Gastrocnemius medialis (tissue), 4 donors: ENCODE data around the gene ALDH2. TPM values are rescaled to one million over a fixed set of nuclear protein-coding genes. Genes with fewer than 3 reads are reported as not detected.

Experiments used
- ATAC-seq, 2 donors: fragments of 150-250 bp; one replicate each; pipeline ENCODE4 v1.9.1; 2016
- DNase-seq, 2 donors: peaks; one replicate each; pipeline ENCODE4 v3.0.0-alpha.2; 2019
- H3K27ac ChIP-seq, 4 donors: fragments of 200-600 bp; sonication (generic); 1 replicate in 1 of 4; 2 replicates in 3 of 4; pipeline ENCODE4 v1.5.1; 2016 to 2018; ENCODE audit warnings: mild to moderate bottlenecking in 2 of 4, moderate library complexity in 1 of 4
- H3K27me3 ChIP-seq, 3 donors: fragments of 200-600 bp; sonication (generic) in 2 of 3; 1 replicate in 1 of 3; 2 replicates in 2 of 3; pipeline versions ENCODE4 v1.5.1 to v1.6.0; 2016 to 2019; ENCODE audit warnings: mild to moderate bottlenecking in 1 of 3, moderate library complexity in 1 of 3
- H3K36me3 ChIP-seq, 2 donors: fragments of 200-600 bp; sonication (generic) in 1 of 2; one replicate each; pipeline ENCODE4 v1.5.1; 2017 to 2018
- H3K4me1 ChIP-seq, 2 donors: fragments of 200-600 bp; sonication (generic) in 1 of 2; one replicate each; pipeline ENCODE4 v1.5.1; 2016 to 2017; ENCODE audit warnings: mild to moderate bottlenecking in 2 of 2
- H3K4me3 ChIP-seq, 4 donors: fragments of 200-600 bp; sonication (generic) in 3 of 4; 1 replicate in 1 of 4; 2 replicates in 3 of 4; pipeline ENCODE4 v1.5.1; 2016 to 2019; ENCODE audit warnings: mild to moderate bottlenecking in 2 of 4
- H3K9me3 ChIP-seq, 3 donors: fragments of 200-600 bp; sonication (generic) in 2 of 3; 1 replicate in 1 of 3; 2 replicates in 2 of 3; pipeline ENCODE4 v1.5.1; 2016 to 2019
- CTCF ChIP-seq, 5 experiments: fragments of 450-650 bp in 3 of 5; fragments of 200-600 bp in 2 of 5; sonication (generic) in 2 of 5; IDR thresholded peaks in 4 of 5; conservative IDR thresholded peaks in 1 of 5; 1 replicate in 4 of 5; 2 replicates in 1 of 5; pipeline ENCODE4 v1.5.1; 2016 to 2019; ENCODE audit warnings: antibody characterized with exemption in 5 of 5, mild to moderate bottlenecking in 3 of 5, moderate library complexity in 3 of 5
- POLR2A ChIP-seq, 2 donors: fragments of 450-650 bp; IDR thresholded peaks; one replicate each; pipeline ENCODE4 v1.6.1; 2017; ENCODE audit warnings: antibody characterized with exemption in 2 of 2, mild to moderate bottlenecking in 2 of 2, moderate library complexity in 2 of 2
- in situ Hi-C, 4 donors: fragments of 200-750 bp; cut with MboI; loops; one replicate each; pipeline versions ENCODE4 v1.15.0 to v1.8.0; 2017; ENCODE audit warnings: low sequenced_read_pairs in 4 of 4
- intact Hi-C: fragments of 100-400 bp; cut with DNase I; formaldehyde crosslinking; loops from one replicate; pipeline ENCODE4 v1.15.1; 2023; ENCODE audit warnings: low total_unique reads
- total RNA-seq, 4 donors: library from RNA; depleted of rRNA; stranded (reverse); fragments of >200 nt; gene quantifications; one replicate each; pipeline versions ENCODE4 v1.1.0 to v1.2.3, GENCODE V29; 2016

Gene ALDH2
- total RNA-seq, 4 donors from 2014 or later: 70.9 to 156 (median 89.9) TPM

- H3K4me1 ChIP-seq: peaks cover 20 to 22% of the 10 kb centered on the region in 2 donors
- H3K36me3 ChIP-seq: peaks cover 0 to 30% of the 10 kb centered on the region in 2 donors
- H3K4me3 ChIP-seq: no peak overlapping the region
- H3K9me3 ChIP-seq: no peaks in the 10 kb centered on the region
- ATAC-seq: no peak
- TF ChIP-seq CTCF (IDR thresholded peaks at IDR 0.05 in 4 of 5, conservative IDR thresholded peaks at IDR 0.05 in 1 of 5) (no peak), POLR2A (IDR thresholded peaks at IDR 0.05) (no peak)
- no peaks in the 10 kb centered on the region for H3K27me3 ChIP-seq
- in situ Hi-C loops: no loop called here
- intact Hi-C loops: no loop called here
- DNase-seq: no peak
- no peak overlapping the region for H3K27ac ChIP-seq
These were observed 13.9 kb downstream of the ALDH2 start for GRCh38 chr12:111780615-111781014.

GRCh38 chr12:111781085-111781658 is 14.4 kb downstream of the ALDH2 start:
- peaks cover 15 to 16% of the 10 kb centered on the region in 2 donors for H3K4me1 ChIP-seq
- ATAC-seq (no peak), DNase-seq (no peak)
- H3K27me3 ChIP-seq: no peaks in the 10 kb centered on the region
- H3K36me3 ChIP-seq: peaks cover 0 to 30% of the 10 kb centered on the region in 2 donors
- no peak overlapping the region for H3K27ac ChIP-seq
- in situ Hi-C loops: no loop called here
- intact Hi-C loops: no loop called here
- H3K4me3 ChIP-seq: no peak overlapping the region
- H3K9me3 ChIP-seq: no peaks in the 10 kb centered on the region
- no peak for TF ChIP-seq CTCF (IDR thresholded peaks at IDR 0.05 in 4 of 5, conservative IDR thresholded peaks at IDR 0.05 in 1 of 5)
- no peak for TF ChIP-seq POLR2A (IDR thresholded peaks at IDR 0.05)

DNA sequence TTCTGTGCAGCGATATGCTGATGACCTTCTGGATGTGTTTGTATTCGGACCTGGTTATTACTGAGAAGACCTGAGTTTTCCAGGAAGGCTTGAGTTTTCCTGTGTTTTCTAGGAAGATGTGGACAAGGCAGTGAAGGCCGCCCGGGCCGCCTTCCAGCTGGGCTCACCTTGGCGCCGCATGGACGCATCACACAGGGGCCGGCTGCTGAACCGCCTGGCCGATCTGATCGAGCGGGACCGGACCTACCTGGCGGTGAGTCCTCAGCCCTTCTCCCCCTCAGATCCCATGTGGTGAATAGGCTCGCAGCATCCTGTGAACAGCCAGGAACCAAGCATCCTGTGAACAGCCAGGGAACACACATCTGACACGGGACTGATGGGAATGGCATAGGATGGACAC is 16.3 kb downstream of the ALDH2 start:
- no peak for TF ChIP-seq POLR2A (IDR thresholded peaks at IDR 0.05)
- no peak for TF ChIP-seq CTCF (IDR thresholded peaks at IDR 0.05 in 4 of 5, conservative IDR thresholded peaks at IDR 0.05 in 1 of 5)
- intact Hi-C loops (no loop called here), in situ Hi-C loops (no loop called here)
- ATAC-seq (no peak), DNase-seq (no peak)
- peaks cover 0 to 30% of the 10 kb centered on the region in 2 donors for H3K36me3 ChIP-seq
- H3K4me1 ChIP-seq: peaks cover 2 to 11% of the 10 kb centered on the region in 2 donors
- no peak overlapping the region for H3K4me3 ChIP-seq
- H3K27ac ChIP-seq: no peak overlapping the region
- no peaks in the 10 kb centered on the region for H3K27me3 ChIP-seq
- no peaks in the 10 kb centered on the region for H3K9me3 ChIP-seq

DNA sequence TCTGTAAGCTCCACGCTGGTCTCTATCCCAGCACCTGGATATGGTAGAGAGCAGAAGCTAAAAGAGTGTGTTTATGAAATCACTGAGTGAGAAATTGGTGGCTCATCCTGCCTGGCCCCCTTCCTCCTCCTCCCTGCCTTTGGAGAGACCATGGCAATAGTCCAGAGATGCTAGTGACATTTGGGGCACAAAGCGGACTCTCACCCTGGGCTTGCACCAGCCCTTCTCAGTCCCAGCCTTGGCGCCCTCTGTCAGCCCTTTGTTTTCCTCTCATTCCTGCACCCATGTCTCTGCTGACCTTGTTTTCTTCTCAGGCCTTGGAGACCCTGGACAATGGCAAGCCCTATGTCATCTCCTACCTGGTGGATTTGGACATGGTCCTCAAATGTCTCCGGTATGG is 18.2 kb downstream of the ALDH2 start:
- Histone ChIP-seq H3K9me3 (no peaks in the 10 kb centered on the region), H3K27me3 (no peaks in the 10 kb centered on the region), H3K4me1 (peaks cover 2 to 12% of the 10 kb centered on the region in 2 donors), H3K36me3 (peaks cover 0 to 30% of the 10 kb centered on the region in 2 donors), H3K4me3 (no peak overlapping the region), H3K27ac (no peak overlapping the region)
- ATAC-seq: no peak
- intact Hi-C loops: no loop called here
- DNase-seq: no peak
- in situ Hi-C loops: loop anchor here in 1 of 4 donors (5.0 kb wide), 1 partner anchor 33 kb away; no protein-coding TSS in a partner anchor
- no peak for TF ChIP-seq POLR2A (IDR thresholded peaks at IDR 0.05)
- no peak for TF ChIP-seq CTCF (IDR thresholded peaks at IDR 0.05 in 4 of 5, conservative IDR thresholded peaks at IDR 0.05 in 1 of 5)

DNA sequence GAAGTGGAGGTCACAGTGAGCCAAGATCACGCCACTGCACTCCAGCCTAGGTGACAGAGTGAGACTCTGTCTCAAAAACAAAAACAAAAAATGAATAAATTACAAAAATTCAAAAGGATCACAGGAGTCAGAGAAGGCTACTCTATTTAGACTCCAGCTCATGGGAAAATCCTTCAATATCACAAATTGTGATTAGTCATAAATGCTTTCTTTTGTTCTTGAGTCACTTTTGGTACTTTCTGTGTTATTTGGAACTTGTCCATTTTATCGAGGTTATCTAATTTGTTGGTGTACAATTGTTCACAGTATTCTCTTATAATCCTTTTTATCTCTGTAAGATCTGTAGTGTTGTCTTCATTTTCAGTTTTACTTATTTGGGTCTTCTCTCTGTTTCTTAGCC is 18.9 kb downstream of the ALDH2 start:
- H3K27ac ChIP-seq: no peak overlapping the region
- H3K36me3 ChIP-seq: peaks cover 0 to 36% of the 10 kb centered on the region in 2 donors
- ATAC-seq: no peak
- no peaks in the 10 kb centered on the region for H3K27me3 ChIP-seq
- in situ Hi-C loops (loop anchor here in 1 of 4 donors (5.0 kb wide), 1 partner anchor 33 kb away; no protein-coding TSS in a partner anchor), intact Hi-C loops (no loop called here)
- DNase-seq: no peak
- no peaks in the 10 kb centered on the region for H3K9me3 ChIP-seq
- no peak for TF ChIP-seq POLR2A (IDR thresholded peaks at IDR 0.05)
- no peak overlapping the region for H3K4me3 ChIP-seq
- peaks cover 2 to 12% of the 10 kb centered on the region in 2 donors for H3K4me1 ChIP-seq
